T47D (cell line): Measurements from ENCODE around the gene GARS1.

ENCODE experiments used
- DNase-seq, 2 experiments: peaks; one replicate each; pipeline versions ENCODE4 v3.0.0 to v3.0.0-alpha.2; 2011 to 2012; ENCODE audit warnings: low read depth in 1 of 2, low spot score in 1 of 2
- JUND ChIP-seq: IDR thresholded peaks from 2 replicates; pipeline ENCODE4 v1.6.1; 2012; ENCODE audit warnings: low read depth
- in situ Hi-C: cut with HindIII; loops from 2 replicates; pipeline ENCODE4 v1.10.0; 2016; ENCODE audit warnings: low sequenced_read_pairs, low pct_unique_long_range_greater_than_20kb

Gene GARS1

GRCh38 chr7:30655096-30655970 lies 60.7 kb downstream of the GARS1 start:
- no peak for DNase-seq
- in situ Hi-C loops, result no loop called here
- TF ChIP-seq JUND, result no peak

DNA sequence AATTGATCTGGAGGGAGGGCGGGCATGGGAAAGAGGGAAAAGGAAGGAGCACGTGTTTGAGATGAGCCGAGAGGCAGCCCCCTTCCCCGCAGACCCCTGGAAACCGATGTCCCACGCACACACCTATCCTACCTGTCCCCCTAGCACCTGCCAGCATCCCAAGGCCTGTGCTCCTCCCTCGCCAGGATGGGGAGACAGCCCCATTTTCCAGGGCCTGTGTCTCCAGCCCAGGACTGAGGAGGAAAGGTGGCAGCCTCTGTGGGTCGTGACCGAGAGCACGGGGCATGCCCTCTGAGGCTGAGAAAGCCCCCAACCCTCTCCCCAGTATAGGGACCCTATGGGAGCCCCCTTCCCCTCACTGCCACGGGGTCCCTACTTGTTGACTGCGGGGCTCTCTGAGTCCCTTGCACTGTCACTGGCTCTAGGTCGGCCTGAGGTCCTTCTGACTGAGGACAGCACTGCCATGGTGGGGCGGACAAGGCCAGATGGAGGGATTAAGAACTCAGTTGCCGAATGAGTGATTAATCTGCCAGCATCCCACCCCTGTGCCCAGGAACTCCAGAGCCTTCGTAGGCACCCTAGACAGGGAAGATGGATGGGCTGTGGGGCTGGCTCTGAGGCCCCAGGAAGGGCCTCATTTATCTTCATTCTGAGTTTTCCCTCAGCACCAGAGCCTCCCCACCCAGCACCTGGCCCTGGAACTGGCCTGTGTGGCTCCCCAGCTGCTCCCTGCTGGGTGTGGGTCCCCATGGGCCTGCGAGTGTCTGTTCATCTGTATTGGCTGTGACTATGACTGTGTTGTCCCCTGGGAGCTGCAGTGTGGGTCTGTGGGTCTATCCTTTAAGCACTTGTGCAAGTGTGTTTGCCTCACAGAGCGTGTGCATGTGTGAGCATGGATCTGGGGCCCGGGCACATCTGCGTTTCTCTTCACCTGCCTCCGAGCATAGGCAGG lies 61.6 kb downstream of the GARS1 start:
- TF ChIP-seq JUND, result no peak
- in situ Hi-C loops, result no loop called here
- DNase-seq, result no peak

DNA sequence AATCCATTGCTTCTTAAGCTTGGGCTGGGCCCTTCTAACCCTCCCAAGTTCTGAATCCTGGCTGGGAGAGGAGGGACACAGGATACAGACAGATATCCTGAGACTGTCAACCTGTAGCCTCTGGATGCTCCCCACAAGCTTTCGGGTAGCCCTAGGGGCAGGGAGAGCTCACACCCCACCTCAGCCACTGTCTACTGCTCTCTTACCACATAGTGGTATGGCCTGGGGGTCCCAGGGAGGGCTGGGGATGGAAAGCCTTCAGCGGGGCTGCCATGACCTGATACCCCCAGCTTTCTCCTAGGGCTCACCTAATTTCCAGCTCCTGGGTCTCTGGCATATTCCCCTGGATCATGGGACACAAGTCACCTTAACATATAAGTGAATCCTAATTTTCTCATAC lies 62.5 kb downstream of the GARS1 start:
- TF ChIP-seq JUND, result no peak
- in situ Hi-C loops, result no loop called here
- no peak for DNase-seq

DNA sequence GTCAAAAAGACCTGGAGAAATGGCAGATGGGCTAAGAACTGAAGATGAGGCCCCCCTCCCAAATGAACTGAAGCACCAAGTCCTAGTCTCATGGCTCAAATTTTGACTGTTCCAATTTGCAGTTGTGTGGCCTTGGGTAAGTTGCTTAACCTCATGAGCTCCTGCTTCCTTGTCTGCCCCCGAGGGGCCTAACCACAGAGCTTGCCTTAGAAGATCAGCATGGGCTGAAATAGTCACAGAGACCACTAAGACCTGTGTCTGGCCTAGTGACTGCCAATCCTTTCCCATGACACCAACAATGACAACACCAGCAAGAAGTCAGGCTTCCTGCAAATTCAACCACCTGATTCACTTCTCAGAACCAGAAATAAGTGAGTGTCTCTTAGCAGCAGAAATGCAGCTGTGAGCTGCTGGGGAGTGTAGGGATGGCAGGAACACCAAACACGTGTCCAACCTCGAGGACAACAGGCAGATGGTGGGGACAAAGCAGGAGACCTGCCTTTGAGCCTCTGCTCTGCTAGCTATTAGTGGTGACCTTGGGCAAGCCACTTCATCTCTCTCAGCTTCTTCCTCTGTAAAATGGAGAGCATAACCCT lies 63.9 kb downstream of the GARS1 start:
- no peak for DNase-seq
- no peak for TF ChIP-seq JUND
- in situ Hi-C loops, result no loop called here

DNA sequence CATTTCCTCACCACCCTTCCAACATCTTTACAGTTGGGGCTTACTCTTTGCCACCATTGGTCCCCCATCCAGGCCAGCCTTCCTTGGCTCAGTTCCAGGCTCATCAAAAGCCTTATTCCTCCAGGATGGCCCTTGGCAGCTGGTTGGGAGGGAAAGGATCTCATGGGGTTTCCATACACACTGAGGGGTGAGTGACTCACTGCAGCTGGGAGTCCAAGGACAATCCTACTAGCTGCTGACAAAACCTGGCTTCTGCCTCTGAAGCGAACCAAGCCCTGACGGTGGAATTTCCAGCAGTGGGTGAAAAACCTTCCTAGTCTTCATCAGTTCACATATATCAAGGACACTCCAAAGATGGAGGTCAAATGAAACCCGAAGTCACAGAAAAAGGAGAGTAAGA lies 64.6 kb downstream of the GARS1 start:
- in situ Hi-C loops, result no loop called here
- TF ChIP-seq JUND, result no peak
- DNase-seq, result no peak

GRCh38 chr7:30660331-30661255 lies 65.9 kb downstream of the GARS1 start:
- peak in 1 of 2 experiments; percentile 31 for DNase-seq
- no peak for TF ChIP-seq JUND
- in situ Hi-C loops, result no loop called here

- no peak for DNase-seq
- in situ Hi-C loops, result no loop called here
- TF ChIP-seq JUND, result no peak
Measured at GRCh38 chr7:30661926-30662325, 67.2 kb downstream of the GARS1 start.

DNA sequence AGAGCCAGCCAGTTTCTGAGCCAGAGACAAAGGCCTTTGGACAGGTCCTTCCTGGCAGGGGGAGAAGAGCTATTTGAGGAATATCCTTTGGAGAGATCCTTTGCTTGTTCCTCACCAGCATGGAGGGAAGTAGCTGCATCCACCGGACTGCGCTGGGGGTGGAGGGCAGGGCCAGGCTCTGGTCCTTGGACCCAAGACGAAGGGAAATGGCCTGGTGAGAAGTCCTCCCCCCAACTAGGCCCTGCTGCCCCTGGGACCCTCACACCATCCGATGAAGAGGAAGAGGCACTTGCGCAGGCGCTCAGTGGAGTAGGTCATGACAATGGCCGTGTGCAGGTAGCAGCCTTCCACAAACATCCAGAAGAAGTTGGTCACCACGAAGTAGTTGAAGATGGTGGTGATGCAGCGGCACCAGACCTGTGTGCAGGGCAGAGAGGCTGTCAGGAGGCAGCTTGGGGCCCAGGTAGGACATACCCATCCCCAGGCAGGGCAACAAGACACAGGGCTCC lies 67.8 kb downstream of the GARS1 start:
- no peak for DNase-seq
- no peak for TF ChIP-seq JUND
- in situ Hi-C loops, result no loop called here

GRCh38 chr7:30663414-30663813 lies 68.7 kb downstream of the GARS1 start:
- no peak for DNase-seq
- TF ChIP-seq JUND, result no peak
- in situ Hi-C loops, result no loop called here

GRCh38 chr7:30664184-30664885 lies 69.7 kb downstream of the GARS1 start:
- in situ Hi-C loops, result no loop called here
- TF ChIP-seq JUND, result no peak
- no peak for DNase-seq

- DNase-seq, result no peak
- in situ Hi-C loops, result no loop called here
- no peak for TF ChIP-seq JUND
Measured at GRCh38 chr7:30665043-30665442, 70.4 kb downstream of the GARS1 start.
